ENCODE measurements around the gene RTN4R.

DNA sequence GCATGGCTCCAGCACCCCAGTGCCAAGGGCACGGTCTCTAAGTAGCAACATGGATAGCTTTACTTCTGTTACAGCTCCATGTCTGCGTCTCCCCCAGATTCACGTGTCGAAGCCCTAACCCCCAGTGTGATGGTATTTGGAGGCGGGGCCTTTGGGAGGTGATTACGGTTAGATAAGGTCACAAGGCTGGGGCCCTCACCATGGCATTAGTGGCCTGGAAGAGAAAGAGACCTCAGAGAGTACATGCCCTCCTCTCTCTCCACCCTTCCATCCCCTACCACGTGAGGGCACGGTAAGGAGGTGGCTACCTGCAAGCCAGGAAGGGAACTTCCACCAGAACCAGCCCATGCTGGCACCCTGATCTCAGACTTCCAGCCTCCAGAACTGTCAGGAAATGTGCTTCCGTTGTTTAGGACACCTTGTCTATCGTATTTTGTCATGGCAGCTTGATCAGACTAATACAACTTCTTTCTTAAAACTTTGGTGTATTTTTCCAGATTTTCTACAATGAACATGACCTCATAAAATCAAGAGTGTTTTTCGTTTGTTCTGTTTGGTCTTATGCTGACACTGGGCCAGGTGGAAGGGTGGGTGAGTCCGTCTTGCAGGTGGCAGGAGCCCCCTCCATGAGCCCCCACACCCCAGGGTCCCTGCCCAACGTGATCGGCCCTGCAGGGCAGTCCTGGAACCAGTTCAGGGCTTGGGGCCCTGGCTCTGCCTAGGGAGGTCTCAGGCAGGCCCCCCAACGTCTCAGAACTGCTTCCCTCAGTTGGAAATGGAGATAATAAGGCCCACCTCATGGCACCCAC, 10.7 kb downstream of the RTN4R start:
- TF ChIP-seq, protein P1, sequence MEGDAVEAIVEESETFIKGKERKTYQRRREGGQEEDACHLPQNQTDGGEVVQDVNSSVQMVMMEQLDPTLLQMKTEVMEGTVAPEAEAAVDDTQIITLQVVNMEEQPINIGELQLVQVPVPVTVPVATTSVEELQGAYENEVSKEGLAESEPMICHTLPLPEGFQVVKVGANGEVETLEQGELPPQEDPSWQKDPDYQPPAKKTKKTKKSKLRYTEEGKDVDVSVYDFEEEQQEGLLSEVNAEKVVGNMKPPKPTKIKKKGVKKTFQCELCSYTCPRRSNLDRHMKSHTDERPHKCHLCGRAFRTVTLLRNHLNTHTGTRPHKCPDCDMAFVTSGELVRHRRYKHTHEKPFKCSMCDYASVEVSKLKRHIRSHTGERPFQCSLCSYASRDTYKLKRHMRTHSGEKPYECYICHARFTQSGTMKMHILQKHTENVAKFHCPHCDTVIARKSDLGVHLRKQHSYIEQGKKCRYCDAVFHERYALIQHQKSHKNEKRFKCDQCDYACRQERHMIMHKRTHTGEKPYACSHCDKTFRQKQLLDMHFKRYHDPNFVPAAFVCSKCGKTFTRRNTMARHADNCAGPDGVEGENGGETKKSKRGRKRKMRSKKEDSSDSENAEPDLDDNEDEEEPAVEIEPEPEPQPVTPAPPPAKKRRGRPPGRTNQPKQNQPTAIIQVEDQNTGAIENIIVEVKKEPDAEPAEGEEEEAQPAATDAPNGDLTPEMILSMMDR (conservative IDR thresholded peaks at IDR 0.05; ENCODE audit: low read length), result no peak
- no peak for TF ChIP-seq EZH2phosphoT487 (IDR thresholded peaks at IDR 0.05; ENCODE audit: borderline replicate concordance)

Measured in Loucy (cell line).